Stimulated activated CD4-positive, alpha-beta T cell treated with anti-CD3 and anti-CD28 coated beads, Interleukin-12 subunit alpha, Interleukin-12 subunit beta, amount 100 ng/mL, for 4 hours (primary cell): ENCODE results near the gene SIM2.
"Not testable (repeated sequence)": the region's sequence is repeated elsewhere in the genome, so short reads cannot be mapped to it uniquely, and the experiment has no call there.

Experiments
- DNase-seq: peaks from one replicate; pipeline ENCODE4 v3.0.0-alpha.2; 2020

Gene SIM2

GRCh38 chr21:36698981-36699545 lies at the start of gene SIM2:
Gene SIM2 (plus strand): TSS chr21:36699115. CDS start chr21:36699747, 632 bp downstream.
- DNase-seq = no peak

- DNase-seq = no peak
These were observed 44.6 kb upstream of the SIM2 start for GRCh38 chr21:36654324-36654723.

GRCh38 chr21:36654796-36655325 lies 44.1 kb upstream of the SIM2 start:
- no peak for DNase-seq

GRCh38 chr21:36656138-36656537 lies 42.8 kb upstream of the SIM2 start:
- no peak for DNase-seq

GRCh38 chr21:36657290-36657689 lies 41.6 kb upstream of the SIM2 start:
- not testable (repeated sequence) for DNase-seq

- DNase-seq = no peak
These were observed 40.9 kb upstream of the SIM2 start for GRCh38 chr21:36657999-36658398.

- no peak for DNase-seq
These were observed 40.0 kb upstream of the SIM2 start for GRCh38 chr21:36658926-36659325.

- DNase-seq = no peak
These were observed 37.2 kb upstream of the SIM2 start for GRCh38 chr21:36661511-36662309.

- no peak for DNase-seq
These were observed 35.7 kb upstream of the SIM2 start for GRCh38 chr21:36663033-36663855.

- DNase-seq = no peak
These were observed 34.3 kb upstream of the SIM2 start for GRCh38 chr21:36664662-36664990.

- DNase-seq = no peak
These were observed 33.1 kb upstream of the SIM2 start for GRCh38 chr21:36665806-36666205.

- DNase-seq = no peak
These were observed 30.2 kb upstream of the SIM2 start for GRCh38 chr21:36668713-36669112.

GRCh38 chr21:36671836-36672235 lies 27.1 kb upstream of the SIM2 start:
- no peak for DNase-seq

GRCh38 chr21:36672296-36672695 lies 26.6 kb upstream of the SIM2 start:
- DNase-seq = not testable (repeated sequence)

GRCh38 chr21:36672737-36673136 lies 26.2 kb upstream of the SIM2 start:
- no peak for DNase-seq

- no peak for DNase-seq
These were observed 22.6 kb upstream of the SIM2 start for GRCh38 chr21:36676039-36676950.

- no peak for DNase-seq
These were observed 21.5 kb upstream of the SIM2 start for GRCh38 chr21:36677443-36677842.

GRCh38 chr21:36678538-36678937 lies 20.4 kb upstream of the SIM2 start:
- DNase-seq = no peak

- no peak for DNase-seq
These were observed 17.7 kb upstream of the SIM2 start for GRCh38 chr21:36681117-36681631.

GRCh38 chr21:36684957-36685714 lies 13.8 kb upstream of the SIM2 start:
- no peak for DNase-seq

- no peak for DNase-seq
These were observed 12.0 kb upstream of the SIM2 start for GRCh38 chr21:36686955-36687354.

GRCh38 chr21:36688324-36688723 lies 10.6 kb upstream of the SIM2 start:
- DNase-seq = no peak
